IMR-90 (cell line): Measurements from ENCODE around the gene IL22RA2. TPM values are rescaled to one million over a fixed set of nuclear protein-coding genes. Genes with fewer than 3 reads are reported as not detected.

Source experiments
- ATAC-seq: fragments of 200-7000 bp; cut with Tn5 transposase; 2 replicates; pipeline ENCODE4 v1.9.1; 2020; ENCODE audit warnings: low read depth, mild to moderate bottlenecking, moderate library complexity
- BruUV-seq: library from RNA; stranded (reverse); fragments of 400-500 nt; replicated peaks from 2 replicates; lab custom pipeline; 2021; lab: Mats Ljungman, UMichigan
- CTCF ChIA-PET: fragments of 300-600 bp; formaldehyde crosslinking; extraction: SDS; loops from one replicate; lab custom pipeline; 2021; ENCODE audit warnings: antibody characterized with exemption; lab: Yijun Ruan, JAX
- POLR2A ChIA-PET: fragments of 300-600 bp; sonication (Branson Sonifier 250); formaldehyde crosslinking; loops from one replicate; lab custom pipeline; 2022; ENCODE audit warnings: antibody characterized with exemption; ENCODE audit not compliant: unreplicated experiment; lab: Charles Lee
- DNase-seq: peaks from one replicate; pipeline ENCODE4 v3.0.0; 2013
- H2AFZ ChIP-seq: replicated peaks from 2 replicates; pipeline ENCODE3; 2013; ENCODE audit warnings: low read length, mild to moderate bottlenecking; ENCODE audit not compliant: poor library complexity
- H2AK5ac ChIP-seq: 2 replicates; pipeline ENCODE4 v1.6.1; 2013; ENCODE audit warnings: low read depth, low read length, inconsistent platforms
- H2AK9ac ChIP-seq: replicated peaks from 2 replicates; pipeline ENCODE3; 2013; ENCODE audit warnings: mild to moderate bottlenecking, low read depth, low read length, moderate library complexity; ENCODE audit not compliant: poor library complexity
- H2BK120ac ChIP-seq: 2 replicates; pipeline ENCODE4 v1.6.1; 2013; ENCODE audit warnings: low read depth, low read length, inconsistent platforms
- H2BK15ac ChIP-seq: 3 replicates; pipeline ENCODE4 v1.6.1; 2013; ENCODE audit warnings: low read depth, low read length, inconsistent platforms
- H2BK20ac ChIP-seq: 2 replicates; pipeline ENCODE4 v1.6.1; 2013; ENCODE audit warnings: low read depth, mild to moderate bottlenecking, inconsistent platforms, low read length, moderate library complexity
- H2BK5ac ChIP-seq: 2 replicates; pipeline ENCODE4 v1.6.1; 2013; ENCODE audit warnings: mild to moderate bottlenecking, low read depth, low read length, inconsistent platforms; ENCODE audit not compliant: poor library complexity, severe bottlenecking
- H3K14ac ChIP-seq: replicated peaks from 2 replicates; pipeline ENCODE4 v1.6.1; 2013; ENCODE audit warnings: low read depth, low read length, inconsistent platforms
- H3K18ac ChIP-seq: 2 replicates; pipeline ENCODE4 v1.6.1; 2013; ENCODE audit warnings: low read depth, low read length, control low read depth
- H3K23ac ChIP-seq: 2 replicates; pipeline ENCODE4 v1.6.1; 2013; ENCODE audit warnings: low read depth, low read length, inconsistent platforms
- H3K27ac ChIP-seq: 2 replicates; pipeline ENCODE4 v1.5.1; 2013; ENCODE audit warnings: mild to moderate bottlenecking, control low read depth, low read length; ENCODE audit not compliant: insufficient read depth
- H3K27me3 ChIP-seq: 2 replicates; pipeline ENCODE4 v1.6.1; 2013; ENCODE audit warnings: low read length; ENCODE audit not compliant: control insufficient read depth, insufficient read depth
- H3K36me3 ChIP-seq: 2 replicates; pipeline ENCODE4 v1.6.1; 2013; ENCODE audit warnings: low read length, mixed read lengths; ENCODE audit not compliant: control insufficient read depth, insufficient read depth
- H3K4ac ChIP-seq: 2 replicates; pipeline ENCODE4 v1.6.1; 2013; ENCODE audit warnings: low read depth, low read length, inconsistent platforms
- H3K4me1 ChIP-seq: 2 replicates; pipeline ENCODE4 v1.6.1; 2013; ENCODE audit warnings: low read length, mixed read lengths; ENCODE audit not compliant: control insufficient read depth, insufficient read depth
- H3K4me2 ChIP-seq: 2 replicates; pipeline ENCODE4 v1.6.1; 2013; ENCODE audit warnings: low read depth, mild to moderate bottlenecking, control low read depth, low read length, moderate library complexity
- H3K4me3 ChIP-seq: 2 replicates; pipeline ENCODE4 v1.5.1; 2013; ENCODE audit warnings: low read depth, mild to moderate bottlenecking, control low read depth, low read length, moderate library complexity; ENCODE audit not compliant: insufficient read depth
- H3K56ac ChIP-seq: 2 replicates; pipeline ENCODE4 v1.6.1; 2013; ENCODE audit warnings: low read length, inconsistent platforms; ENCODE audit not compliant: insufficient read depth; ENCODE audit errors: extremely low read depth
- H3K79me1 ChIP-seq, 2 experiments: 2 replicates each; pipeline ENCODE4 v1.6.1; 2013; ENCODE audit warnings: low read length in 2 of 2, inconsistent platforms in 1 of 2, low read depth in 1 of 2
- H3K9ac ChIP-seq: 2 replicates; pipeline ENCODE4 v1.6.1; 2013; ENCODE audit warnings: low read depth, low read length, control low read depth
- H3K9me1 ChIP-seq: 2 replicates; pipeline ENCODE4 v1.6.1; 2013; ENCODE audit warnings: low read length, inconsistent platforms; ENCODE audit not compliant: insufficient read depth
- H3K9me3 ChIP-seq: 2 replicates; pipeline ENCODE4 v1.6.1; 2013; ENCODE audit warnings: low read length; ENCODE audit not compliant: control insufficient read depth, insufficient read depth
- H4K20me1 ChIP-seq: 2 replicates; pipeline ENCODE4 v1.6.1; 2013; ENCODE audit warnings: low read length, inconsistent platforms; ENCODE audit not compliant: insufficient read depth
- H4K5ac ChIP-seq: 2 replicates; pipeline ENCODE4 v1.6.1; 2013; ENCODE audit warnings: mild to moderate bottlenecking, low read depth, low read length, control low read depth
- H4K8ac ChIP-seq, 2 experiments: 2 replicates each; pipeline ENCODE4 v1.6.1; 2013; ENCODE audit warnings: low read depth in 2 of 2, low read length in 2 of 2, control low read depth in 1 of 2, inconsistent platforms in 1 of 2
- H4K91ac ChIP-seq: 2 replicates; pipeline ENCODE4 v1.6.1; 2013; ENCODE audit warnings: low read depth, low read length, inconsistent platforms; ENCODE audit not compliant: insufficient read depth
- BHLHE40 ChIP-seq: fragments of 150-350 bp; IDR thresholded peaks from 2 replicates; pipeline ENCODE4 v1.6.1; 2016; ENCODE audit warnings: mild to moderate bottlenecking, low read depth, low read length
- CEBPB ChIP-seq: IDR thresholded peaks from 2 replicates; pipeline ENCODE4 v1.6.1; 2012; ENCODE audit warnings: low read depth, low read length, improper control_type of control experiment
- FOS ChIP-seq: fragments of 150-350 bp; IDR thresholded peaks from 2 replicates; pipeline ENCODE4 v1.6.1; 2016; ENCODE audit warnings: low read depth, low read length
- MAFK ChIP-seq: IDR thresholded peaks from 2 replicates; pipeline ENCODE4 v1.6.1; 2012; ENCODE audit warnings: low read depth, low read length, improper control_type of control experiment
- MXI1 ChIP-seq: IDR thresholded peaks from 2 replicates; pipeline ENCODE4 v1.6.1; 2012; ENCODE audit warnings: low read depth, mild to moderate bottlenecking, low read length, moderate library complexity, borderline replicate concordance
- NFE2L2 ChIP-seq: fragments of 150-350 bp; IDR thresholded peaks from 2 replicates; pipeline ENCODE4 v1.6.1; 2016; ENCODE audit warnings: low read depth, mild to moderate bottlenecking, low read length
- POLR2A ChIP-seq: IDR thresholded peaks from 2 replicates; pipeline ENCODE4 v1.6.1; 2012; ENCODE audit warnings: mild to moderate bottlenecking, low read depth, low read length
- RAD21 ChIP-seq: IDR thresholded peaks from 2 replicates; pipeline ENCODE4 v1.6.1; 2012; ENCODE audit warnings: low read length, improper control_type of control experiment
- RCOR1 ChIP-seq: IDR thresholded peaks from 2 replicates; pipeline ENCODE4 v1.6.1; 2012; ENCODE audit warnings: mild to moderate bottlenecking, low read length, improper control_type of control experiment; ENCODE audit not compliant: insufficient replicate concordance
- RFX5 ChIP-seq: IDR thresholded peaks from 2 replicates; pipeline ENCODE4 v1.8.0; 2012; ENCODE audit warnings: low read depth, mild to moderate bottlenecking, low read length, moderate library complexity
- SMC3 ChIP-seq: fragments of 150-350 bp; IDR thresholded peaks from 2 replicates; pipeline ENCODE4 v1.6.1; 2016; ENCODE audit warnings: low read depth, mild to moderate bottlenecking, antibody characterized with exemption, low read length, moderate library complexity
- WGBS, 2 experiments: methylation state at CpG; one replicate each; pipeline versions ENCODE4 v1.1.5 to v1.1.7; 2013; ENCODE audit warnings: missing lambda C conversion rate in 2 of 2; ENCODE audit not compliant: insufficient read length in 1 of 2; ENCODE audit errors: extremely low coverage in 2 of 2; 5-methylcytosine and 5-hydroxymethylcytosine counted together
- dilution Hi-C: fragments of 300-500 bp; cut with HindIII; formaldehyde crosslinking; loops from one replicate; pipeline ENCODE4 v1.14.3; 2018; ENCODE audit warnings: low sequenced_read_pairs; ENCODE audit not compliant: unreplicated experiment
- in situ Hi-C: fragments of 300-500 bp; cut with MboI; formaldehyde crosslinking; loops from 3 replicates; pipeline ENCODE4 v1.14.3; 2019; ENCODE audit warnings: low sequenced_read_pairs, inconsistent platforms, mixed read lengths
- intact Hi-C: fragments of 100-400 bp; cut with micrococcal nuclease; formaldehyde crosslinking; loops from 2 replicates; pipeline ENCODE4 v1.10.0; 2022
- polyA plus RNA-seq, 3 experiments: library from polyadenylated mRNA; depleted of rRNA; stranded (reverse); fragments of >200 nt; gene quantifications; 2 replicates each; pipeline ENCODE4 v1.2.3, GENCODE V29; 2012; ENCODE audit warnings: low replicate concordance in 1 of 3
- total RNA-seq: library from RNA; depleted of rRNA; stranded (reverse); fragments of >200 nt; gene quantifications from 2 replicates; pipeline ENCODE4 v1.2.3, GENCODE V29; 2012
- TF ChIP-seq, protein P1 (sequence below): fragments of 150-350 bp; IDR thresholded peaks from 2 replicates; pipeline ENCODE4 v1.6.1; 2017; ENCODE audit warnings: mild to moderate bottlenecking, antibody characterized with exemption, low read length, low read depth
- TF ChIP-seq, protein P2 (sequence below): conservative IDR thresholded peaks from 2 replicates; pipeline ENCODE4 v1.5.1; 2012; ENCODE audit warnings: mild to moderate bottlenecking, low read depth, low read length, improper control_type of control experiment

IL22RA2 gene
- total and polyA plus RNA-seq, 2 of the 4 experiments (the other 2 are of a cell fraction) = not detected

GRCh38 chr6:137104926-137105325 lies 68.5 kb downstream of the IL22RA2 start:
- in situ Hi-C loops = no loop called here
- Histone ChIP-seq H2BK5ac (no peak overlapping the region), H4K8ac (no peak overlapping the region), H3K56ac (no peak overlapping the region), H3K9ac (no peak overlapping the region), H4K5ac (no peak overlapping the region), H4K20me1 (no peaks in the 10 kb centered on the region), H2AK9ac (no peak overlapping the region), H3K9me1 (no peaks in the 10 kb centered on the region), H2AFZ (no peak overlapping the region), H2AK5ac (no peak overlapping the region), H3K4ac (no peak overlapping the region), H2BK15ac (no peak overlapping the region), H3K9me3 (no peaks in the 10 kb centered on the region), H3K36me3 (no peaks in the 10 kb centered on the region), H3K18ac (no peak overlapping the region), H3K4me1 (no peaks in the 10 kb centered on the region), H2BK120ac (no peak overlapping the region), H2BK20ac (no peak overlapping the region), H3K27me3 (no peaks in the 10 kb centered on the region), H3K23ac (no peak overlapping the region), H3K4me3 (no peak overlapping the region), H4K91ac (no peak overlapping the region), H3K14ac (no peak overlapping the region), H3K27ac (no peak overlapping the region), H3K79me1 (no peaks in the 10 kb centered on the region), H3K4me2 (no peak overlapping the region)
- DNase-seq = no peak
- intact Hi-C loops = no loop called here
- POLR2A ChIA-PET = no interaction called here
- TF ChIP-seq BHLHE40 (no peak), MXI1 (no peak), POLR2A (no peak), NFE2L2 (no peak), FOS (no peak), RAD21 (no peak), RFX5 (no peak), RCOR1 (no peak), CEBPB (no peak), SMC3 (no peak), MAFK (no peak)
- TF ChIP-seq, protein P1, sequence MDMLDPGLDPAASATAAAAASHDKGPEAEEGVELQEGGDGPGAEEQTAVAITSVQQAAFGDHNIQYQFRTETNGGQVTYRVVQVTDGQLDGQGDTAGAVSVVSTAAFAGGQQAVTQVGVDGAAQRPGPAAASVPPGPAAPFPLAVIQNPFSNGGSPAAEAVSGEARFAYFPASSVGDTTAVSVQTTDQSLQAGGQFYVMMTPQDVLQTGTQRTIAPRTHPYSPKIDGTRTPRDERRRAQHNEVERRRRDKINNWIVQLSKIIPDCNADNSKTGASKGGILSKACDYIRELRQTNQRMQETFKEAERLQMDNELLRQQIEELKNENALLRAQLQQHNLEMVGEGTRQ = no peak
- TF ChIP-seq, protein P2, sequence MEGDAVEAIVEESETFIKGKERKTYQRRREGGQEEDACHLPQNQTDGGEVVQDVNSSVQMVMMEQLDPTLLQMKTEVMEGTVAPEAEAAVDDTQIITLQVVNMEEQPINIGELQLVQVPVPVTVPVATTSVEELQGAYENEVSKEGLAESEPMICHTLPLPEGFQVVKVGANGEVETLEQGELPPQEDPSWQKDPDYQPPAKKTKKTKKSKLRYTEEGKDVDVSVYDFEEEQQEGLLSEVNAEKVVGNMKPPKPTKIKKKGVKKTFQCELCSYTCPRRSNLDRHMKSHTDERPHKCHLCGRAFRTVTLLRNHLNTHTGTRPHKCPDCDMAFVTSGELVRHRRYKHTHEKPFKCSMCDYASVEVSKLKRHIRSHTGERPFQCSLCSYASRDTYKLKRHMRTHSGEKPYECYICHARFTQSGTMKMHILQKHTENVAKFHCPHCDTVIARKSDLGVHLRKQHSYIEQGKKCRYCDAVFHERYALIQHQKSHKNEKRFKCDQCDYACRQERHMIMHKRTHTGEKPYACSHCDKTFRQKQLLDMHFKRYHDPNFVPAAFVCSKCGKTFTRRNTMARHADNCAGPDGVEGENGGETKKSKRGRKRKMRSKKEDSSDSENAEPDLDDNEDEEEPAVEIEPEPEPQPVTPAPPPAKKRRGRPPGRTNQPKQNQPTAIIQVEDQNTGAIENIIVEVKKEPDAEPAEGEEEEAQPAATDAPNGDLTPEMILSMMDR = no peak
- dilution Hi-C loops = no loop called here
- 43% methylated on average over 2 of the region's 3 CpGs; no CpG with 5 or more reads in 1 of the 2 experiments for WGBS, 2 experiments
- CTCF ChIA-PET = interaction anchor here (1.6 kb wide), 1 partner anchor 11 kb away, joined by 7 read pairs; no protein-coding TSS in a partner anchor
- no peak for ATAC-seq
- no TSS peak for BruUV-seq
